Measurements from ENCODE around the gene IGFN1. TPM values are rescaled to one million over a fixed set of nuclear protein-coding genes. Genes with fewer than 3 reads are reported as not detected.

The IGFN1 gene
- total and polyA plus RNA-seq, 2 donors from 2014 or later, result 2.8 TPM; not detected in 1

GRCh38 chr1:201275253-201275666, 84.6 kb downstream of the IGFN1 start:
- intact Hi-C loops (cut with DNase I), result no loop called here
- no peaks in the 10 kb centered on the region for H3K36me3 ChIP-seq (ENCODE audit: control insufficient read depth in 2 of 3, insufficient read depth in 3 of 3, low read length in 3 of 3)
- peak in 1 of 5 donors; percentile 93 for DNase-seq
- H3K4me3 ChIP-seq (ENCODE audit: low read length in 3 of 3), result no peak overlapping the region
- no peak for FAIRE-seq
- TF ChIP-seq CTCF (IDR thresholded peaks at IDR 0.05; ENCODE audit: borderline replicate concordance, extremely low read depth, insufficient read depth), result no peak
- H3K27me3 ChIP-seq (ENCODE audit: control insufficient read depth, insufficient read depth, low read length), result no peaks in the 10 kb centered on the region
- no peak overlapping the region for H3K9ac ChIP-seq (ENCODE audit: low read length in 3 of 3)
- H3K27ac ChIP-seq (ENCODE audit: low read depth in 2 of 2, low read length in 2 of 2), result no peak overlapping the region
- no peaks in the 10 kb centered on the region for H3K4me1 ChIP-seq (ENCODE audit: control insufficient read depth in 2 of 3, insufficient read depth in 2 of 3, low read depth in 1 of 3, low read length in 3 of 3)
- H3K9me3 ChIP-seq (ENCODE audit: control insufficient read depth in 2 of 3, insufficient read depth in 1 of 3, low read length in 3 of 3), result no peaks in the 10 kb centered on the region

GRCh38 chr1:201276891-201277290, 86.3 kb downstream of the IGFN1 start:
- no peaks in the 10 kb centered on the region for H3K27me3 ChIP-seq (ENCODE audit: control insufficient read depth, insufficient read depth, low read length)

GRCh38 chr1:201277441-201277840, 86.8 kb downstream of the IGFN1 start:
- peak in 1 of 5 donors; percentile 59 for DNase-seq
- Histone ChIP-seq H3K9me3 (ENCODE audit: control insufficient read depth in 2 of 3, insufficient read depth in 1 of 3, low read length in 3 of 3) (no peaks in the 10 kb centered on the region), H3K27ac (ENCODE audit: low read depth in 2 of 2, low read length in 2 of 2) (no peak overlapping the region), H3K4me1 (ENCODE audit: control insufficient read depth in 2 of 3, insufficient read depth in 2 of 3, low read depth in 1 of 3, low read length in 3 of 3) (no peaks in the 10 kb centered on the region), H3K36me3 (ENCODE audit: control insufficient read depth in 2 of 3, insufficient read depth in 3 of 3, low read length in 3 of 3) (no peaks in the 10 kb centered on the region), H3K27me3 (ENCODE audit: control insufficient read depth, insufficient read depth, low read length) (peaks cover 3% of the 10 kb centered on the region), H3K4me3 (ENCODE audit: low read length in 3 of 3) (no peak overlapping the region), H3K9ac (ENCODE audit: low read length in 3 of 3) (no peak overlapping the region)
- intact Hi-C loops (cut with DNase I), result no loop called here
- FAIRE-seq, result no peak
- TF ChIP-seq CTCF (IDR thresholded peaks at IDR 0.05; ENCODE audit: borderline replicate concordance, extremely low read depth, insufficient read depth), result no peak

More at GRCh38 chr1:201276891-201277290, 86.3 kb downstream of the IGFN1 start:
- Histone ChIP-seq H3K9ac (ENCODE audit: low read length in 3 of 3) (no peak overlapping the region), H3K4me1 (ENCODE audit: control insufficient read depth in 2 of 3, insufficient read depth in 2 of 3, low read depth in 1 of 3, low read length in 3 of 3) (no peaks in the 10 kb centered on the region), H3K4me3 (ENCODE audit: low read length in 3 of 3) (no peak overlapping the region), H3K9me3 (ENCODE audit: control insufficient read depth in 2 of 3, insufficient read depth in 1 of 3, low read length in 3 of 3) (no peaks in the 10 kb centered on the region), H3K27ac (ENCODE audit: low read depth in 2 of 2, low read length in 2 of 2) (no peak overlapping the region), H3K36me3 (ENCODE audit: control insufficient read depth in 2 of 3, insufficient read depth in 3 of 3, low read length in 3 of 3) (no peaks in the 10 kb centered on the region)
- FAIRE-seq, result no peak
- intact Hi-C loops (cut with DNase I), result no loop called here
- DNase-seq, result peak in 1 of 5 donors; percentile 35
- TF ChIP-seq CTCF (IDR thresholded peaks at IDR 0.05; ENCODE audit: borderline replicate concordance, extremely low read depth, insufficient read depth), result no peak

Other genes with a start within 250 kb of the IGFN1 start
- 5.6 TPM for gene KIF21B, start 167.1 kb upstream of the IGFN1 start, total RNA-seq
- gene KIF21B, start 167.1 kb upstream of the IGFN1 start, polyA plus RNA-seq (ENCODE audit: insufficient read depth, low read depth, low replicate concordance), result 0.19 TPM
- not detected for gene CACNA1S, start 78.4 kb upstream of the IGFN1 start, total RNA-seq
- 0.41 TPM for gene CACNA1S, start 78.4 kb upstream of the IGFN1 start, polyA plus RNA-seq (ENCODE audit: insufficient read depth, low read depth, low replicate concordance)
- gene ASCL5, start 63.6 kb upstream of the IGFN1 start, total RNA-seq, result not detected
- not detected for gene ASCL5, start 63.6 kb upstream of the IGFN1 start, polyA plus RNA-seq (ENCODE audit: insufficient read depth, low read depth, low replicate concordance)
- 81.9 TPM for gene TMEM9, start 36.4 kb upstream of the IGFN1 start, total RNA-seq
- gene TMEM9, start 36.4 kb upstream of the IGFN1 start, polyA plus RNA-seq (ENCODE audit: insufficient read depth, low read depth, low replicate concordance), result 166 TPM
- 0.63 TPM for gene PKP1, start 92.7 kb downstream of the IGFN1 start, total RNA-seq
- gene PKP1, start 92.7 kb downstream of the IGFN1 start, polyA plus RNA-seq (ENCODE audit: insufficient read depth, low read depth, low replicate concordance), result 0.47 TPM
- 2.1 TPM for gene TNNT2, start 186.9 kb downstream of the IGFN1 start, total RNA-seq
- 117 TPM for gene TNNT2, start 186.9 kb downstream of the IGFN1 start, polyA plus RNA-seq (ENCODE audit: insufficient read depth, low read depth, low replicate concordance)
- 72.6 TPM for gene LAD1, start 208.5 kb downstream of the IGFN1 start, total RNA-seq
- 70.7 TPM for gene LAD1, start 208.5 kb downstream of the IGFN1 start, polyA plus RNA-seq (ENCODE audit: insufficient read depth, low read depth, low replicate concordance)
- not detected for gene TNNI1, start 230.9 kb downstream of the IGFN1 start, total RNA-seq
- 17.7 TPM for gene TNNI1, start 230.9 kb downstream of the IGFN1 start, polyA plus RNA-seq (ENCODE audit: insufficient read depth, low read depth, low replicate concordance)